IMR-90 (cell line): ENCODE measurements around the gene RPL27A. TPM values are rescaled to one million over a fixed set of nuclear protein-coding genes. Genes with fewer than 3 reads are reported as not detected.

Source experiments
- ATAC-seq: fragments of 200-7000 bp; cut with Tn5 transposase; 2 replicates; pipeline ENCODE4 v1.9.1; 2020; ENCODE audit warnings: low read depth, mild to moderate bottlenecking, moderate library complexity
- BruUV-seq: library from RNA; stranded (reverse); fragments of 400-500 nt; replicated peaks from 2 replicates; lab custom pipeline; 2021; lab: Mats Ljungman, UMichigan
- CTCF ChIA-PET: fragments of 300-600 bp; formaldehyde crosslinking; extraction: SDS; loops from one replicate; lab custom pipeline; 2021; ENCODE audit warnings: antibody characterized with exemption; lab: Yijun Ruan, JAX
- POLR2A ChIA-PET: fragments of 300-600 bp; sonication (Branson Sonifier 250); formaldehyde crosslinking; loops from one replicate; lab custom pipeline; 2022; ENCODE audit warnings: antibody characterized with exemption; ENCODE audit not compliant: unreplicated experiment; lab: Charles Lee
- DNase-seq: peaks from one replicate; pipeline ENCODE4 v3.0.0; 2013
- H2AFZ ChIP-seq: replicated peaks from 2 replicates; pipeline ENCODE3; 2013; ENCODE audit warnings: low read length, mild to moderate bottlenecking; ENCODE audit not compliant: poor library complexity
- H2AK5ac ChIP-seq: 2 replicates; pipeline ENCODE4 v1.6.1; 2013; ENCODE audit warnings: low read depth, low read length, inconsistent platforms
- H2AK9ac ChIP-seq: replicated peaks from 2 replicates; pipeline ENCODE3; 2013; ENCODE audit warnings: mild to moderate bottlenecking, low read depth, low read length, moderate library complexity; ENCODE audit not compliant: poor library complexity
- H2BK120ac ChIP-seq: 2 replicates; pipeline ENCODE4 v1.6.1; 2013; ENCODE audit warnings: low read depth, low read length, inconsistent platforms
- H2BK15ac ChIP-seq: 3 replicates; pipeline ENCODE4 v1.6.1; 2013; ENCODE audit warnings: low read depth, low read length, inconsistent platforms
- H2BK20ac ChIP-seq: 2 replicates; pipeline ENCODE4 v1.6.1; 2013; ENCODE audit warnings: low read depth, mild to moderate bottlenecking, inconsistent platforms, low read length, moderate library complexity
- H2BK5ac ChIP-seq: 2 replicates; pipeline ENCODE4 v1.6.1; 2013; ENCODE audit warnings: mild to moderate bottlenecking, low read depth, low read length, inconsistent platforms; ENCODE audit not compliant: poor library complexity, severe bottlenecking
- H3K14ac ChIP-seq: replicated peaks from 2 replicates; pipeline ENCODE4 v1.6.1; 2013; ENCODE audit warnings: low read depth, low read length, inconsistent platforms
- H3K18ac ChIP-seq: 2 replicates; pipeline ENCODE4 v1.6.1; 2013; ENCODE audit warnings: low read depth, low read length, control low read depth
- H3K23ac ChIP-seq: 2 replicates; pipeline ENCODE4 v1.6.1; 2013; ENCODE audit warnings: low read depth, low read length, inconsistent platforms
- H3K27ac ChIP-seq: 2 replicates; pipeline ENCODE4 v1.5.1; 2013; ENCODE audit warnings: mild to moderate bottlenecking, control low read depth, low read length; ENCODE audit not compliant: insufficient read depth
- H3K27me3 ChIP-seq: 2 replicates; pipeline ENCODE4 v1.6.1; 2013; ENCODE audit warnings: low read length; ENCODE audit not compliant: control insufficient read depth, insufficient read depth
- H3K36me3 ChIP-seq: 2 replicates; pipeline ENCODE4 v1.6.1; 2013; ENCODE audit warnings: low read length, mixed read lengths; ENCODE audit not compliant: control insufficient read depth, insufficient read depth
- H3K4ac ChIP-seq: 2 replicates; pipeline ENCODE4 v1.6.1; 2013; ENCODE audit warnings: low read depth, low read length, inconsistent platforms
- H3K4me1 ChIP-seq: 2 replicates; pipeline ENCODE4 v1.6.1; 2013; ENCODE audit warnings: low read length, mixed read lengths; ENCODE audit not compliant: control insufficient read depth, insufficient read depth
- H3K4me2 ChIP-seq: 2 replicates; pipeline ENCODE4 v1.6.1; 2013; ENCODE audit warnings: low read depth, mild to moderate bottlenecking, control low read depth, low read length, moderate library complexity
- H3K4me3 ChIP-seq: 2 replicates; pipeline ENCODE4 v1.5.1; 2013; ENCODE audit warnings: low read depth, mild to moderate bottlenecking, control low read depth, low read length, moderate library complexity; ENCODE audit not compliant: insufficient read depth
- H3K56ac ChIP-seq: 2 replicates; pipeline ENCODE4 v1.6.1; 2013; ENCODE audit warnings: low read length, inconsistent platforms; ENCODE audit not compliant: insufficient read depth; ENCODE audit errors: extremely low read depth
- H3K79me1 ChIP-seq, 2 experiments: 2 replicates each; pipeline ENCODE4 v1.6.1; 2013; ENCODE audit warnings: low read length in 2 of 2, inconsistent platforms in 1 of 2, low read depth in 1 of 2
- H3K9ac ChIP-seq: 2 replicates; pipeline ENCODE4 v1.6.1; 2013; ENCODE audit warnings: low read depth, low read length, control low read depth
- H3K9me1 ChIP-seq: 2 replicates; pipeline ENCODE4 v1.6.1; 2013; ENCODE audit warnings: low read length, inconsistent platforms; ENCODE audit not compliant: insufficient read depth
- H3K9me3 ChIP-seq: 2 replicates; pipeline ENCODE4 v1.6.1; 2013; ENCODE audit warnings: low read length; ENCODE audit not compliant: control insufficient read depth, insufficient read depth
- H4K20me1 ChIP-seq: 2 replicates; pipeline ENCODE4 v1.6.1; 2013; ENCODE audit warnings: low read length, inconsistent platforms; ENCODE audit not compliant: insufficient read depth
- H4K5ac ChIP-seq: 2 replicates; pipeline ENCODE4 v1.6.1; 2013; ENCODE audit warnings: mild to moderate bottlenecking, low read depth, low read length, control low read depth
- H4K8ac ChIP-seq, 2 experiments: 2 replicates each; pipeline ENCODE4 v1.6.1; 2013; ENCODE audit warnings: low read depth in 2 of 2, low read length in 2 of 2, control low read depth in 1 of 2, inconsistent platforms in 1 of 2
- H4K91ac ChIP-seq: 2 replicates; pipeline ENCODE4 v1.6.1; 2013; ENCODE audit warnings: low read depth, low read length, inconsistent platforms; ENCODE audit not compliant: insufficient read depth
- RAD21 ChIP-seq: IDR thresholded peaks from 2 replicates; pipeline ENCODE4 v1.6.1; 2012; ENCODE audit warnings: low read length, improper control_type of control experiment
- WGBS, 2 experiments: methylation state at CpG; one replicate each; pipeline versions ENCODE4 v1.1.5 to v1.1.7; 2013; ENCODE audit warnings: missing lambda C conversion rate in 2 of 2; ENCODE audit not compliant: insufficient read length in 1 of 2; ENCODE audit errors: extremely low coverage in 2 of 2; 5-methylcytosine and 5-hydroxymethylcytosine counted together
- dilution Hi-C: fragments of 300-500 bp; cut with HindIII; formaldehyde crosslinking; loops from one replicate; pipeline ENCODE4 v1.14.3; 2018; ENCODE audit warnings: low sequenced_read_pairs; ENCODE audit not compliant: unreplicated experiment
- in situ Hi-C: fragments of 300-500 bp; cut with MboI; formaldehyde crosslinking; loops from 3 replicates; pipeline ENCODE4 v1.14.3; 2019; ENCODE audit warnings: low sequenced_read_pairs, inconsistent platforms, mixed read lengths
- intact Hi-C: fragments of 100-400 bp; cut with micrococcal nuclease; formaldehyde crosslinking; loops from 2 replicates; pipeline ENCODE4 v1.10.0; 2022
- polyA plus RNA-seq, 3 experiments: library from polyadenylated mRNA; depleted of rRNA; stranded (reverse); fragments of >200 nt; gene quantifications; 2 replicates each; pipeline ENCODE4 v1.2.3, GENCODE V29; 2012; ENCODE audit warnings: low replicate concordance in 1 of 3
- total RNA-seq: library from RNA; depleted of rRNA; stranded (reverse); fragments of >200 nt; gene quantifications from 2 replicates; pipeline ENCODE4 v1.2.3, GENCODE V29; 2012

RPL27A gene
- total and polyA plus RNA-seq, 2 of the 4 experiments (the other 2 are of a cell fraction): 786 to 849 TPM

- Histone ChIP-seq H2AFZ (no peak overlapping the region), H2AK5ac (peak overlapping the region; percentile 27), H3K4me2 (no peak overlapping the region), H2BK20ac (peak overlapping the region; percentile 74), H3K23ac (peak overlapping the region; percentile 66; the same call in 1 of the 2 replicates), H3K27ac (no peak overlapping the region), H2BK120ac (peak overlapping the region; percentile 75), H3K9ac (no peak overlapping the region), H2BK5ac (no peak overlapping the region), H3K56ac (no peak overlapping the region), H4K20me1 (peaks cover 9% of the 10 kb centered on the region; the same call in 1 of the 2 replicates), H3K9me3 (no peaks in the 10 kb centered on the region), H3K14ac (peak overlapping the region; percentile 85), H3K79me1 (peaks cover 19 to 88% of the 10 kb centered on the region in 2 experiments), H3K9me1 (peaks cover 52% of the 10 kb centered on the region), H3K18ac (no peak overlapping the region), H4K5ac (peak overlapping the region; percentile 47; the same call in 1 of the 2 replicates), H3K4me1 (peaks cover 37% of the 10 kb centered on the region), H2AK9ac (no peak overlapping the region), H3K4me3 (no peak overlapping the region), H2BK15ac (0 out of 3 replicates have a peak overlapping the region, but pooled peaks have one; percentile 73), H3K36me3 (peaks cover 27% of the 10 kb centered on the region), H4K8ac (peak overlapping the region in 1 of 2 experiments; percentile 68; a peak in 1 of 4 replicates), H4K91ac (peak overlapping the region; percentile 77), H3K4ac (peak overlapping the region; percentile 87), H3K27me3 (no peaks in the 10 kb centered on the region)
- intact Hi-C loops (loop anchor here (10.0 kb wide), 1 partner anchor 185 kb away; the partner anchor contains the start of gene AKIP1), dilution Hi-C loops (no loop called here), in situ Hi-C loops (no loop called here)
- ATAC-seq: no peak
- no TSS peak for BruUV-seq
- WGBS, 2 experiments: 87% methylated on average over 27 of the region's 38 CpGs; no CpG with 5 or more reads in 1 of the 2 experiments
- DNase-seq: no peak
- CTCF ChIA-PET: no interaction called here
- no peak for TF ChIP-seq RAD21
- POLR2A ChIA-PET: no interaction called here
Measured at GRCh38 chr11:8729837-8730696, 47.5 kb downstream of the RPL27A start.
